GM18868 (cell line): ENCODE measurements around the gene TGFB2.

ENCODE experiments used
- ATAC-seq: cut with Tn5 transposase; IDR thresholded peaks from one replicate; pipeline ENCODE4 v1.9.1; 2021; ENCODE audit warnings: mild to moderate bottlenecking, moderate library complexity; ENCODE audit not compliant: unreplicated experiment

Gene TGFB2

GRCh38 chr1:218330043-218330623, 15.0 kb upstream of the TGFB2 start:
- ATAC-seq, result peak; percentile 72

- ATAC-seq, result no peak
Measured at GRCh38 chr1:218332416-218332815, 12.7 kb upstream of the TGFB2 start.

GRCh38 chr1:218336328-218336727, 8.8 kb upstream of the TGFB2 start:
- no peak for ATAC-seq

DNA sequence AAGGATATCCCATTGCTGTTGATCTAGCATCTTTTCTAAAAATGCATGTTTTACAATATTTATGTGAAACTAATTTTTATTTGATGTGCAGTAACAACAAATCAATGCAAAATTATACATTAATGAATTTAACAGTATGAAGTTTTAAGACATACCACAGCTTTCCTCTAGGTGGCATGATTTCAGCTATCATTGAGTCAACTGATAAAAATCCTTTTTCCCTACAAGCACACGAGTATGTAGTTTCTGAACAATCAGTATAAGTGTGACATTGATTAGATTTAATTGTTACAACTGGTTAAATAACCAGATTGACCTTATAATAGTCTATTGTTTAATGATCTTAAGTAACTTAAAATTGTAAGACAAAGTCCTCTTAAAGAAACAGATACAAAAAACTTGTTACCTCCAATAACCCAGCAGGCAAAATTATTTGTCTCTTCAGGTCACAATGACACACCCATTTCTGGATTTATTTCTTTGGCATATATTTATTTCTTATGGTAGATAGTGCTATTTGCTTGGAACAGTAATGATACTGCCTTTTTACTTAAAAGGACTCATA, 5.8 kb upstream of the TGFB2 start:
- ATAC-seq, result peak; percentile 71

DNA sequence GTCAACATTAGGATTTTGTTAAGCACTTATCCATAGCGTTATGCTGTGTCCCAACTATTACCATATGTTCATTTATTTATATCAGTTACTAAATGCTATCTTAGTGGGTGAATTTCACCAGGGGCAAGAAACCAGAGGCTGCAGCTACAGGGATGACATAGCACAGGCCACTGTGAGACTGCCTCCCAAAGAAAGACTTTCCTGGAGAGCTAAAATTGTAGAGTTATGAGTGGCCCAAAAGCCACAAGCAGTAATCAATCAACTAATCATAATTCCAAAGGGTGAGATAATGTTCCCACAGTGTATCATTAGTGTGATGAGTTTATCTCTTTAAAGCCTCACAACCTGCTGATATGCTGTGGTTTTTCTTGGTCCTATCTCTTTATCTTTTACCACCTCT, 3.8 kb upstream of the TGFB2 start:
- no peak for ATAC-seq

DNA sequence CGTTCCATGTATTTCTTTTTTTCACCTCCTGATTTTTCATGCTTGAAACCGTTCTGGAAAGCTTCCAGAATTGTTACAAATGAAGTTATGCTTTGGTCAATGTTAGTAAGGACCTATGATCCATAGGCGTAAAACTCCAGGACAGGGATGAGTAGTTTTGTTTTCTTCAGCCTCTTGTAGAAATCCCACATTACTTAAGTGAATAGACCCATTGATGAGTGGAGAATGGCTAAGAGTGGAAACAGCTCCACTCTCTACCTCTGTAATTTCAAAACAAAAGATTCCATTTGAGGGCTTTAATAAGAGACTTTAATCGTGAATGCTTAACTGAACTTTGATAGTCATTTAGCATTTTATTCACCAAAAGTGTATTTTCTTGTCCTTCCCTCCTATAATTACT, 3.0 kb upstream of the TGFB2 start:
- no peak for ATAC-seq

DNA sequence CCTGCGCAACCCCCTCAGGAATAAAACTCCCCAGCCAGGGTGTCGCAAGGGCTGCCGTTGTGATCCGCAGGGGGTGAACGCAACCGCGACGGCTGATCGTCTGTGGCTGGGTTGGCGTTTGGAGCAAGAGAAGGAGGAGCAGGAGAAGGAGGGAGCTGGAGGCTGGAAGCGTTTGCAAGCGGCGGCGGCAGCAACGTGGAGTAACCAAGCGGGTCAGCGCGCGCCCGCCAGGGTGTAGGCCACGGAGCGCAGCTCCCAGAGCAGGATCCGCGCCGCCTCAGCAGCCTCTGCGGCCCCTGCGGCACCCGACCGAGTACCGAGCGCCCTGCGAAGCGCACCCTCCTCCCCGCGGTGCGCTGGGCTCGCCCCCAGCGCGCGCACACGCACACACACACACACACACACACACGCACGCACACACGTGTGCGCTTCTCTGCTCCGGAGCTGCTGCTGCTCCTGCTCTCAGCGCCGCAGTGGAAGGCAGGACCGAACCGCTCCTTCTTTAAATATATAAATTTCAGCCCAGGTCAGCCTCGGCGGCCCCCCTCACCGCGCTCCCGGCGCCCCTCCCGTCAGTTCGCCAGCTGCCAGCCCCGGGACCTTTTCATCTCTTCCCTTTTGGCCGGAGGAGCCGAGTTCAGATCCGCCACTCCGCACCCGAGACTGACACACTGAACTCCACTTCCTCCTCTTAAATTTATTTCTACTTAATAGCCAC, 696 bp downstream of the TGFB2 start:
- peak; percentile 70 for ATAC-seq

DNA sequence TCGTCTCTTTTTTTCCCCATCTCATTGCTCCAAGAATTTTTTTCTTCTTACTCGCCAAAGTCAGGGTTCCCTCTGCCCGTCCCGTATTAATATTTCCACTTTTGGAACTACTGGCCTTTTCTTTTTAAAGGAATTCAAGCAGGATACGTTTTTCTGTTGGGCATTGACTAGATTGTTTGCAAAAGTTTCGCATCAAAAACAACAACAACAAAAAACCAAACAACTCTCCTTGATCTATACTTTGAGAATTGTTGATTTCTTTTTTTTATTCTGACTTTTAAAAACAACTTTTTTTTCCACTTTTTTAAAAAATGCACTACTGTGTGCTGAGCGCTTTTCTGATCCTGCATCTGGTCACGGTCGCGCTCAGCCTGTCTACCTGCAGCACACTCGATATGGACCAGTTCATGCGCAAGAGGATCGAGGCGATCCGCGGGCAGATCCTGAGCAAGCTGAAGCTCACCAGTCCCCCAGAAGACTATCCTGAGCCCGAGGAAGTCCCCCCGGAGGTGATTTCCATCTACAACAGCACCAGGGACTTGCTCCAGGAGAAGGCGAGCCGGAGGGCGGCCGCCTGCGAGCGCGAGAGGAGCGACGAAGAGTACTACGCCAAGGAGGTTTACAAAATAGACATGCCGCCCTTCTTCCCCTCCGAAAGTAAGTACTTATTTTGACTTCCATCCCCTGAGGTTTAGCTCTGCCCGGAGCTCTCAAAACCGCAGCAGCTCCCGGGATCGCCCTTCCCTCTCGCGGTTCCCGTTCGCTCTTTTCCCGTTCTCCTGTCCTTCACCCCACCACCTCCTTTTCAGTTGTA, 1.5 kb downstream of the TGFB2 start:
- no peak for ATAC-seq

- ATAC-seq, result no peak
Measured at GRCh38 chr1:218347336-218347722, 2.2 kb downstream of the TGFB2 start.

- ATAC-seq, result no peak
Measured at GRCh38 chr1:218347723-218348627, 2.8 kb downstream of the TGFB2 start.

- no peak for ATAC-seq
Measured at GRCh38 chr1:218348628-218349071, 3.5 kb downstream of the TGFB2 start.

- ATAC-seq, result no peak
Measured at GRCh38 chr1:218349348-218350034, 4.4 kb downstream of the TGFB2 start.

DNA sequence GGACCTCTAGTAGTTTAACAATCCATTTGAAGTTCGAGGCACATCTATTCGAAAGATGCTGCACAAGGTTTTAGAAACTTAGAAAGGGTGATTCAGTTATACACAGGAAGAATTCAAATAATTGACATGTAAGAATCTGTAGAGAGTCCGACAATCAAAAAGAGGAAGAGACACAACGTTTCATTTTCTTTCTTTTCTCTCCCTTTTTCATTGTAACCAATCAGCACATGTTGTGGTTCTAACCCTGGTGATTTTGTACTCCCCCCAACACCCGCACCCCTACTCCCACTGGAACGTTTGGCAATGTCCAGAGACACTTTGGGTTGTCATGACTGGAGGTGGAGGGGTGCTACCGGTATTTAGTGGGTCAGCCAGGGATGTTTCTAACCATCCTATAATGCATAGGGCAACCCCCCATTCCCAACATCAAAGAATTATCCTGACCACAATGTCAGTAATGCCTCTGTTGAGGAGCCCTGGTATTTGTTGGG, 4.9 kb downstream of the TGFB2 start:
- no peak for ATAC-seq

DNA sequence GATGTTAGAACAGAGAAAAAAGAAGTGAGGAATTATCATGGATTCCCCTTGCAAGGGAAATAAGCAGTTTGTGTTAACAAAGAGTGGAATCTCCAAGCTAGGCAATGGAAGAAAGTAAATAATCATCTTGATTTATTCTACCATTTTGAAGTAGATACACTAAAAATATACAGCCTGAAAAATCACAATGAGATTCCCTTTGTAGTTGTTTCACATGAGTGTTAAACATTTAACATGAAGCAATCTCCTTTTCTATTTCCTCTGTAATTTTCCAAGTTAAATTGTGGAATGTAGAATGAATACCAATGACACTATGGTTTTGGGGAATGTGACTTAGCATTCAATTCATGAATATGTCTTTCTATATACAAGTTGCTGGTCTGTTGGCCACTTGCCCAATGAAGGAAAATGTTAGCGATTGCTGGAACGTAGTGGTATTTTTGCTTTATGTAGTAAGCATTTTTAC, 5.7 kb downstream of the TGFB2 start:
- ATAC-seq, result no peak

DNA sequence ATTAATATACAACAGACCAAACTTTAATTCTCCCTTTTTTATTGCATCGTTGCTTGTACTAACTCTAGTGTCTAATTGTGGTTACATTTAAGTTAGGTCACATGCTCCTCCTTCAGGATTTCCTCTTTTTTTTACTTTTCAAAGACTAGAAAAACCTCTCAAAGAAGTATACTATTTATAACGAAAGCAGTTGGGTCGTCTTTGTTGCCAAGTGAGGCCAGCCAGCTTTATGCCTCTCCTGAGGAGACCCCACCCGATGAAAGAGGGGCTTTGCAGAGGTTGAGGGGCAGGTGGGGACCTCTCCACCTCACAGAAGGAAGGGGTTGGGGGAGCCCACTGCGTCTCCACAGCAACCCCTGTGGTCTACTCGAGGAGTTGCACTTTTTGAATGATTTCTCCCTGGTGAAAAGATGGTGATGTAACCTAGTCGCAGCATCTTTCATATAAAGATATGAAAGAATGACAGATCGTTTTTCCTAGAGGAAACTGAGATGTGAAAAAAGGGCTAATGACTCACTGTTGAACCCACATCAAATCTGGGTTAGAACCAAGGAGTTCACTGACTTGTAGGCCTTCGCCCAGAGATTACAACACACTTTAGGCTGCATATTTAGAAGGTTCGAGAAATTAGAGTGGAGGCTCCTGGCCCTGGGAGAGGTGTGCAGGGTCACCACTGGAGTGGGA, 6.4 kb downstream of the TGFB2 start:
- peak; percentile 80 for ATAC-seq

DNA sequence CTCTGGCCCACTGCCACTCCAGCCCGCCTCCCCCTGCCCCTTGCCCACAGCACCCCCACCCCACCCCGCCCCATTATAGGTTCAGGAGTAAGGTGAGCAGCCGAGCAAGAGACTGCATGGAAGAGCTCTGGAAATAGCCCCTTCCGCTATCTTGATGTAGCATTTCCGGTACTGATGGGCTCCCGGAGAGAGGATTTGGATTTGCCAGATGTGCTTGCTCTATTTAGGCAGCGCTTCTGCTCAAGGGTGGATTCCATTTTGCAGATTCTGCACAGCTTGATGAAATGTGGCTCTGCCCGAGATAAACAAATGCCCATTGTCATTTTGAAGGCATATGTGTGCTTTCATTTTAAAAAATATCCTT, 6.9 kb downstream of the TGFB2 start:
- ATAC-seq, result no peak

- no peak for ATAC-seq
Measured at GRCh38 chr1:218353656-218354055, 8.5 kb downstream of the TGFB2 start.

GRCh38 chr1:218355278-218355677, 10.1 kb downstream of the TGFB2 start:
- no peak for ATAC-seq

DNA sequence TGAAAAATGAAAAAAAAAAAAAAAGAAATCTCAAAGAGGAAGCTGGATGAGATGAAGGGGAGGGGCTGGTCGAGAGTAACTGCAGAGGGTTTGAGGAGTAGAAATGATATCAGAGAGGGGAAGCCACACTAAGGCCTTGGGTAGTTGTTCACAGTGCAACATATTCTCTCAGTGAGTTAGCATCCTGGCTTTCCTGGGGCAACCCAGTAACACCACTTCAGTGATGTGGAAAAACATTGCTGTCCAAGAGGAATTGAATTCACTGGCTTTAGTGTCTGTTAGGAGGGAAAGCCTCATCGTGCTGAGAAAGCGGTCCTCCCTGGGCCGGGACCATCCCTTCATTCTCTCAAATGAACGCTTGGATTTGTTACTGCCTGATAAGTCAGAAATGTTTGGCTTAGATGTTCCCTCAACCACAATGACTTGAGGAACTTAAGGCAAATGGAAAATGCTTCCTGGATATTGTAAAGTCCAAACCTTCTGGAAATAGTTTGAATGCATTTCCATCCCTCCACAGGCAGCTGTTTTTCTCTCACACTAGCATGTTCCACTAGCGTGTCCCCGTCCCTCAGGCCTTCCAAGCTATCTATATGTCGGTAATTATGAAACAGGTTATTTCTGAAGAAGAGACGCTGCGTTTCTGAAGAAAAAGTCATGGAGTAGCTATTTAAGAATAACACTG, 12.2 kb downstream of the TGFB2 start:
- ATAC-seq, result no peak
